Measurements from ENCODE around the gene ZBTB46.

- no peak for TF ChIP-seq EZH2phosphoT487 (IDR thresholded peaks at IDR 0.05; ENCODE audit: low read depth)
- TF ChIP-seq, protein P1, sequence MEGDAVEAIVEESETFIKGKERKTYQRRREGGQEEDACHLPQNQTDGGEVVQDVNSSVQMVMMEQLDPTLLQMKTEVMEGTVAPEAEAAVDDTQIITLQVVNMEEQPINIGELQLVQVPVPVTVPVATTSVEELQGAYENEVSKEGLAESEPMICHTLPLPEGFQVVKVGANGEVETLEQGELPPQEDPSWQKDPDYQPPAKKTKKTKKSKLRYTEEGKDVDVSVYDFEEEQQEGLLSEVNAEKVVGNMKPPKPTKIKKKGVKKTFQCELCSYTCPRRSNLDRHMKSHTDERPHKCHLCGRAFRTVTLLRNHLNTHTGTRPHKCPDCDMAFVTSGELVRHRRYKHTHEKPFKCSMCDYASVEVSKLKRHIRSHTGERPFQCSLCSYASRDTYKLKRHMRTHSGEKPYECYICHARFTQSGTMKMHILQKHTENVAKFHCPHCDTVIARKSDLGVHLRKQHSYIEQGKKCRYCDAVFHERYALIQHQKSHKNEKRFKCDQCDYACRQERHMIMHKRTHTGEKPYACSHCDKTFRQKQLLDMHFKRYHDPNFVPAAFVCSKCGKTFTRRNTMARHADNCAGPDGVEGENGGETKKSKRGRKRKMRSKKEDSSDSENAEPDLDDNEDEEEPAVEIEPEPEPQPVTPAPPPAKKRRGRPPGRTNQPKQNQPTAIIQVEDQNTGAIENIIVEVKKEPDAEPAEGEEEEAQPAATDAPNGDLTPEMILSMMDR (IDR thresholded peaks at IDR 0.05; ENCODE audit: low read depth, low read length) = no peak
These were observed 8.6 kb upstream of the ZBTB46 start for GRCh38 chr20:63839620-63840019.
